ENCODE results near the gene YWHAG.
"Not testable (repeated sequence)": the region's sequence is repeated elsewhere in the genome, so short reads cannot be mapped to it uniquely, and the experiment has no call there.

Gene YWHAG

DNA sequence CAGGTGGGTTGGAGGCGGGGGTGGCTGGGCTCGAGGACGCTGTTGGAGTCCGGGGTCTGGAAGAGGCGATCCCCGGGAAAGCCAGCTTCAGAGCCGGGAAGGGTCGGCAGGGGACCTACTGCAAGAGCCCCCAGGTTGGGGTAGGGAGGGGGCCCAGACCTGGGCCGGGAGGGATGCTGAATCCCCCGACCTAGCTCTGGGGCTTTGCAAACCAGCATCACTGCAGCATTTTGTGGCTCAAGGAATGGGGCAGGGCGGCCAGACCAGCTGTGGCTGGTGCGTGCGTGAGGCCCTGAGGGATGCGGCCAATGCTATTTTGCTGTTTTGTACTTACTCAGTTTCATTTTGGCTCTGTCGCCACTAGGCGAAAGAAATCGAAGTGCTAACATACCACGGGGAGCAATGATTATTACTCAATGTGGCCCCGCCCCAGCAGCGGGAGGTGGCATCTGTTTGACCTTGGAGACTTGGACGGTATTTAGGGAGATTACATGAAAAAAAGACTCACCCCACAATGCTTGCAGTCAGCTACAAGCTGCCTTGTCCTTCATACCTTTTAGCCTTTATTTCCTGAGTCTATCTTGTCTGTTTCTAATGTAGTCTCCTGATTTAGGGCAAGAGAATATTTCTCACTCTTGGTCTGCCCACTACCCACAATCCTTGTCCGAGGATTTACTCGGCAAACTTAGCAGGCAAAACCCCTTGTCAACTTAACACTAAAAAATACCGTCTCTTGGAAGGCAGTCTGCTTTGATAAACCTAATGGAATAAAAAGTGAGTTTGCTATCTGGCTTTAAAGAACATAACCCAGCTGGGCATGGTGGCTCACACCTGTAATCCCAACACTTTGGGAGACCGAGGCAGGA is 40.1 kb downstream of the YWHAG start:
- peak; percentile 42 for DNase-seq (ENCODE audit: low read depth)

DNA sequence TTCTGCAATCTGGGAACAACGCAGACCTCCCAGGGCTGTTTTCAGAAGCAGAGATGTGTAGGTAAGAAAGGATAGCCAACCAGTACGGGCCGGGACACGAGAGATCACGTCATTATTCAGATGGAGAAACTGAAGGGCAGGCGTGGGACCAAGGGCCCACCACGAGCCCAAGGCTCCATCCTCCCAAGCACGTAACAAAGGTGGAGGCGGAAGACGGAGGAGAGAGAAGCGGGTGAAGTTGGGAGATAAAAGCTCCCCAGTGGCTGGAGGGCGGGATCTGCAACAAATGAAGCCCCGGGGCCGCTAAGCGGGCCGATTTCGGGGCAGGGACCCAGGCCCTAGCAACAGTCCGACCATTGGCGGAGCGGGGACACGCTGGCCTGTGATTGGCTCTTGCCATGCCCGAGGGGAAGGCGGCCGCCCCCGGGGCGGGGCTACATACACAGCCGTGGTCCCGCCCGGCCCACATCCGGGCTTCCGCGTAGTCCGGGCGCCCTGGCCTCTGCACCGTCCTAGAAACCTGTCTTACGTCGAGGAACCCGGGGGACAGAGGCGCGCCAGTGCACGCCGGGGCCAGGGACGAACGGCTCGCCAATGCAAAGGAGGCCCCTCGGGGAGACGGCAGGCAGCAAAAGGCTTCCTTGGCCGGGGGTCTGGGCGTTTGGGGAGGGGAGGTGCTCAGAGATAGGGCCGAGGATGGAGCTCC is 40.9 kb downstream of the YWHAG start:
- peak; percentile 92 for DNase-seq (ENCODE audit: low read depth)

DNA sequence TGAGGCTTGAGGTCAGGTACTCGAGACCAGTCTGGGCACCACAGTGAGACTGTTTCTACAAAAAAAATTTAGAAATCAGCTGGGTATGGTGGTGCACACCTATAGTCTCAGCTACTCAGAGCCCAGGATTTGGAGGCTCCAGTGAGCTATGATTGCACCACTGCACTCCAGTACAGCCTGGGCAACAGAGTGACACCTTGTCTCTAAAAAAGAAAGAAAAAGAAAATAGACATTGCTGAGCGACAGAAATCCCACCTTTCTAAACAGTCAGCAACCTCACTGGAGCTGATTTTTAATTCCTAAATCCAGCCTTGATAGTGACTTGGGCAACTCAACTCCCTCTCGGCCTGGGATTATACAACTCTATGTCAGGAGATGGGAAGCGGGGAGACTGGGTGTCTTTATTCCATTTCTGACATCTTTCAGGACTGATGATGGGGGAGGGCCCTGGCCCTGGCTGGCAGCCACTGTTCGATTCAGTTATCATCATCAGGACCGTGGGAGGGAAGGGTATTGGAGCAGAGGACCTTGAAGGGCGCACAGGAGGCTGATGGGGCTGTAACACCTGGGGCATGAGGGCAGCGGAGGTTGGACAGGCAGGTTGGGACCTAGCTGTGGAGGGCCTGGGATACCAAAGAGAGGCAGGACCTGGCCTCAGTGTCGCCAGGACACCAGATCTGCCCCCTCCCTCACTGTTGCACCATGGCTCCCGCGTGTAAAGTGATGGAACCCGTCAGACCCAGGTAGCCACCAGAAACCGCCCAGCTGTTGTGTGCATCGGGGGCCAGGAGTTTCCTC is 41.6 kb downstream of the YWHAG start:
- no peak for DNase-seq (ENCODE audit: low read depth)

DNA sequence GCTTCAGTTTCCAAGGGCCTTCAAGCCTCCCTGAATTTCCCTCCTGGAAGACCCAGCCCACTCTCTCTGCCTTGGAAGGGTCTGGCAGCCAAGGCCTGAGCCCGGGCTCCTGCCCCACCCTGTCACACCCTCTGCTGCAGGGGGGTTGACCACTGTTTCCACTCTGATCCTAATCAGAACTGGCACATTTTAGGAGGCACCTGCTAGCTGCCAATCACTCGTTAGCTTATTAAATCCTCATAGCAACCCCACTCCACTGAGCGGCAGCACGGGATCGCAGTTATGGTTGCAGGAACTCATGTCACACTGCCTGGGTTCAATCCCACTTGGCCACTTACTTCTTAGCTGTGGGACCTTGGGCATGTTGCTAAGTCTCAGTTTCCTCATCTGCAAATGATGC is 43.4 kb downstream of the YWHAG start:
- no peak for DNase-seq (ENCODE audit: low read depth)

DNA sequence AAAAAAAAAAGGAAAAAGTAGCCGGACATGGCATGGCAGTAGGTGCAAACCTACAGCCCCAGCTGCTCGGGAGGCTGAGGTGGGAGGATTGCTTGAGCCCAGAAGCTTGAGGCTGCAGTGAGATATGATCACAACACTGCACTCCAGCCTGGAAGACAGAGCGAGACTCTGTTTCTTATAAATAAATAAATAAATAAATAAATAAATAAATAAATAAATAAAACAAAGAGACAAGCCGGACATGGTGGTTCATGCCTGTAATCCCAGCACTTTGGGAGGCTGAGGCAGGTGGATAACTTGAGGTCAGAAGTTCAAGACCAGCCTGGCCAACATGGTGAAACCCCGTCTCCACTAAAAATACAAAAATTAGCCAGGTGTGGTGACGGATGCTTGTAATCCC is 44.1 kb downstream of the YWHAG start:
- not testable (repeated sequence) for DNase-seq (ENCODE audit: low read depth)

DNA sequence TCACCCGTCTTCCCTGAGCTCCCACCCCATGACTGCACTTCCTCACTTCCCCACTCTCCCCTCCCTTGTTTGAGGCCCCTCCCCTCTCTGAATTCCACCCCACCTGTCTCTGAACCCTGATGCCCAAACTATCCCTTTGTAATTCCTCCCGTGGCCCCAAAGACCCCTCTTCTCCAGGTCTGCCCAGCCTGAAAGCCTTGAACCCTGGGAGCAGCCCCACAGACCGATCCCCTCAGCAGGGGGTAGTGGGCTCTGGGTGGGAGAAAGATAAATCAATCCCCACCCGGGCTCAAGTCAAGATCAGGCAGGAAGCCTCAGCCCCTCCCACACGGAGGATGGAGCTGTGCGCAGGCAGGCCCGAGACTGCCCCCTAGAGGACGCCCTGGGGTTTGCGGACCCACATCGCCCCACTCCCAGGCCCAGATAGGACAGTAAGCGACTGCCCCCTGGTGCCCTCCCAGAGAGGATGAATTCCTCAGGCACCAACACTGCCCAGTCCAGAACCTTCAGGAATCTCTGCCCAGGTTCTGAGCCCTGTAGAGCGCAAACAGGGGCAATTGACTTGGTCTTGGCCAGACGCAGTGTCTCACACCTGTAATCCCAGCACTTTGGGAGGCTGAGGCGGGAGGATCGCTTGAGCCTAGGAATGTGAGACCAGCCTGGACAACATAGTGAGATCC is 44.6 kb downstream of the YWHAG start:
- peak; percentile 89 for DNase-seq (ENCODE audit: low read depth)

DNA sequence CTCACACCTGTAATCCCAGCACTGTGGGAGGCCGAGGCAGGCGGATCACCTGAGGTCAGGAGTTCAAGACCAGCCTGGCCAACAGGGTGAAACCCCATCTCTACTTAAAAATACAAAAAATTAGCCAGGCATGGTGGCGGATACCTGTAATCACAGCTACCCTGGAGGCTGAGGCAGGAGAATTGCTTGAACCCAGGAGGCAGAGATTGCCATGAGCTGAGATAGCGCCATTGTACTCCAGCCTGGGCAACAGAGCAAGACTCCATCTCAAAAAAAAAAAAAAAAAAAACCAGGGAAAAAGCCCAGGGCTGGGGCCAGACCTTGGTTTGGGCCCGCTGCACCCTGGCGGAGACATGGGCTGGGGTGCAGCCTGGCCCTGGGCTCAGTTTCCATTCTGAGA is 47.0 kb downstream of the YWHAG start:
- not testable (repeated sequence) for DNase-seq (ENCODE audit: low read depth)

DNA sequence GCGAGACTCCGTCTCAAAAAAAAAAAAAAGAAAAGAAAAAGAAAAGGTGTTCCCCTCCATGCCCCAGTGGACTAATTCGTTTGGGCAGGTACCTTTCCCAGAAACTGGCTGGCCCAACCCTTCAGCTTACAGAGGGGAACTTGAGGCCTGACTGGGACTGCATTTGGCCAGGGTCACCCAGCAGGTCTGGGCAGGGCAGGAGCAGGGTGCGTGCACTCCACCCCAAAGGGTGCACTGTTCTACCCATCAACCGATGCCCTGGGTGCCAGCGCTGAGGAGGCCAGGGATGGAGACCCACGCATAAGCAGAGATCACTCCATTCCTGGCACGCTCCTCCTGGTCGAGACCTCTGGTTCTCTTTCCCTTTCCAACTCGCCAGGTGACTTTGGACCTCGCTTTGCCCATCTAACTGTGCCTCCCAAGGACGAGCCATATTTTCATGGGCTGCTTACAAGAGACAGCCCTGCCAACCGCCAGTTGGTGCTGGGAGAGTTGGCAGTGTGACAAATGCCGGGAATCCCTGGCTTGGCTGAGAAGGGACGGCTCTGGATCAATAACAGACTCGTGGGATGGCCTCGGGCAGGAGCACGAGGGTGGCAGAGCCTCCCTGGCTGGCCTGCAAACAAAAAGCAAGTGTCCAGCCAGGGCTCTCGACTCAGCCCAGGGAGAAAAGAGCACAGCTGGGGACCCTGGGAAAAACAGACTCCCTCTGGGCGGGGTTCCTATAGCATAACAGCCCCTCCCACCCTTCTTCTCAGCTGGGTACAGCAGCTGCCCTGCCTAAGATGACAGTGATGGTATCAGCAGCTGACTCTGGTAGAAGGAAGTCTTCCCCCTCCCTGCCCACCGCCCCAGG is 48.5 kb downstream of the YWHAG start:
- DNase-seq (ENCODE audit: low read depth): no peak

DNA sequence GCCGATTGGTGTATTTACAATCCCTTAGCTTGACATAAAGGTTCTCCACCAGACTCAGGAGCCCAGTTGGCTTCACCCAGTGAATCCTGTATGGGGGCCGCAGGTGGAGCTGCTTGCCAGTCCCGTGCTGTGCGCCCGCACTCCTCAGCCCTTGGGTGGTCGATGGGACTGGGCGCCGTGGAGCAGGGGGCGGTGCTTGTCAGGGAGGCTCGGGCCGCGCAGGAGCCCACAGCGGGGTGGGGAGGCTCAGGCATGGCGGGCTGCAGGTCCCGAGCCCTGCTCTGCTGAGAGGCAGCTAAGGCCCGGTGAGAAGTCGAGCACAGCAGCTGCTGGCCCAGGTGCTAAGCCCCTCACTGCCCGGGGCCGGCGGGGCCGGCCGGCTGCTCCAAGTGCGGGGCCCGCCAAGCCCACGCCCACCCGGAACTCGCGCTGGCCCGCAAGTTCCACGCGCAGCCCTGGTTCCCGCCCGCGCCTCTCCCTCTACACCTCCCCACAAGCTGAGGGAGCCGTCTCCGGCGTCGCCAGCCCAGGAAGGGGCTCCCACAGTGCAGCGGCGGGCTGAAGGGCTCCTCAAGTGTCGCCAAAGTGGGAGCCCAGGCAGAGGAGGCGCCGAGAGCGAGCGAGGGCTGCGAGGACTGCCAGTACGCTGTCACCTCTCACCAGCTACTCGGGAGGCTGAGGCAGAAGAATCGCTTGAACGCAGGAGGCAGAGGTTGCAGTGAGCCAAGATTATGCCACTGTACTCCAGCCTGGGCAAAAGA is 49.3 kb downstream of the YWHAG start:
- not testable (repeated sequence) for DNase-seq (ENCODE audit: low read depth)

DNA sequence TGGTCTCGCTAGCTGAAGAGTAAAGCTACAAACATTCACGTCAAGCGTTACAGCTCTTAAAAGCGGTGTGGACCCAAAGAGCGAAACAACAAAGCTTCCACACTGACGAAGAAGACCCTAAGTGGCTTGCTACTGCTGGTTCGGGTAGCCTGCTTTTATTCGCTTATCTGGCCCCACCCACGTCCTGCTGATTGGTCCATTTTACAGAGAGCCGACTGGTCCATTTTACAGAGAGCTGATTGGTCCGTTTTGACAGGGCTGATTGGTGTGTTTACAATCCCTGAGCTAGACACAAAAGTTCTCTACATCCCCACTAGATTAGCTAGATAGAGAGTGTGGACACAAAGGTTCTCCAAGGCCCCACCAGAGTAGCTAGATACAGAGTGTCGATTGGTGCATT is 49.9 kb downstream of the YWHAG start:
- DNase-seq (ENCODE audit: low read depth): not testable (repeated sequence)

DNA sequence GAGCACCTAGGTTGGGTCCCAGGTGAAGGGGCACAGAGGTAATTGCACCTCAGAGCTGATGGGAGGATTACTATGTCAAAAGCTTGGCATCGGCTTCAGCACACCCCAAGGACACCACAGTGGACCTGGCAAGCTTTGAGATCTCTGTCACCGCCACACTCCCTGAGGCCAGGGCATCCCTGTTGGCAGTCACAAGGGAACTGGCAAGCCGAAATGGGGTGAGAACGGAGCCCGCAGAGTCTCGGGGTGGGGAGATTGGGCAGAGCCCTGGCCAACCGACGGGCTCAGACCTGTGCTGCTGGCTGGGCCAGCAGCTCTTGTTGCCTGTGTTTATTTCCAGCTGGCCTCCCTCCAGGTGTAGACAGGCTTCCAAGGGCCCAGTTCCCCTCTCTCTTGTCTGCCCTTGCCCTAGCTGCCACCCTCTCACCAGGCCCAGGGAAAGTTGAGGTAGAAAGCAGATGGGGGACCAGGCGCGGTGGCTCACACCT is 53.9 kb downstream of the YWHAG start:
- DNase-seq (ENCODE audit: low read depth): no peak

DNA sequence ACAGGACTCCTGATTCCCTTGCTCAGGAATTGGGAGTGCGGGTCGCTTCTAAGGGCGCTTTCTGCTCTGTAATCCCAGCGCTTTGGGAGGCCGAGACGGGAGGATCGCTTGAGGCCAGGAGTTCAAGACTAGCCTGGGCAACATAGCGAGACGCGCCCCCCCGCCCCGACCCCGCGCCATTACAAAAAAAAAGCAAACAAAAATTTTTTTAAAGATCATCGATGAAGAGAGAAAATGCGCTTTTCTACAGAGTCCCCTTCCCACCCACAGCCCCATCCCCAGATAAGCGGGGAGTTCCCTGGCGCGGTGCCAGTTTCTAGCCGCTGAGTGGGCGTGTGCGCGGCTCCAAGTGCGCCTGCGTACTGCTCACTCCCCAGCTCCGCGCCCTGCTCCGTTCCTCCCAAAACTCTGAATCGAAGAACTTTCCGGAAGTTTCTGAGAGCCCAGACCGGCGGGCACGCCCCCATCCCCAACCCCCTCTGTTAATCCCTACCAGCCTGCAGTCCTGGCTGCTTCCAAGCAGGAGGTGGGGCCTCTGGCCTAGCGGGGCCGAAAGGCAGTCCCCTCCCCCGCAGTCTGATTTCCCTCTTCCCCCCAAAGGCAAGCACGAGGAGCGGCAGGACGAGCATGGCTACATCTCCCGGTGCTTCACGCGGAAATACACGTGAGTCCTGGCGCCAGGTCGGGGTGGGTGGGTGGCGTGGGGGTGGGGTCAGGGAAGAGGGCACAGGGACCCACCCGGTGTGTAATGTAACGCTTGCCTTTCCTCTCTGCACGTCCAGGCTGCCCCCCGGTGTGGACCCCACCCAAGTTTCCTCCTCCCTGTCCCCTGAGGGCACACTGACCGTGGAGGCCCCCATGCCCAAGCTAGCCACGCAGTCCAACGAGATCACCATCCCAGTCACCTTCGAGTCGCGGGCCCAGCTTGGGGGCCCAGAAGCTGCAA is 55.3 kb downstream of the YWHAG start:
- peak; percentile 61 for DNase-seq (ENCODE audit: low read depth)

DNA sequence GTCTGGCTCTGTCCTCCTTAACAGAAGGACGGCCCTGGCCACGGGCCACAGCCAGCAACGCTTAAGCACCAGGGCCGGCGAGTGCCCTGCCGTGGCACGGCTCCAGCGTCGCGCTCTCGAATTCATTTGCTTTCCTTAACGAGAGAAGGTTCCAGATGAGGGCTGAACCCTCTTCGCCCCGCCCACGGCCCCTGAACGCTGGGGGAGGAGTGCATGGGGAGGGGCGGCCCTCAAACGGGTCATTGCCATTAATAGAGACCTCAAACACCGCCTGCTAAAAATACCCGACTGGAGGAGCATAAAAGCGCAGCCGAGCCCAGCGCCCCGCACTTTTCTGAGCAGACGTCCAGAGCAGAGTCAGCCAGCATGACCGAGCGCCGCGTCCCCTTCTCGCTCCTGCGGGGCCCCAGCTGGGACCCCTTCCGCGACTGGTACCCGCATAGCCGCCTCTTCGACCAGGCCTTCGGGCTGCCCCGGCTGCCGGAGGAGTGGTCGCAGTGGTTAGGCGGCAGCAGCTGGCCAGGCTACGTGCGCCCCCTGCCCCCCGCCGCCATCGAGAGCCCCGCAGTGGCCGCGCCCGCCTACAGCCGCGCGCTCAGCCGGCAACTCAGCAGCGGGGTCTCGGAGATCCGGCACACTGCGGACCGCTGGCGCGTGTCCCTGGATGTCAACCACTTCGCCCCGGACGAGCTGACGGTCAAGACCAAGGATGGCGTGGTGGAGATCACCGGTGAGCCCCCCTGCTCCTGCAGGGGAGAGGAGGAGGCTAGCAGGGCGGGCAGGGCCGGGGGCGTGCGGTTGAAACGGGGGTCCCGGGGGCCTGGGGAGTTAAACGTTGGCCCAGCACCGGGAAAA is 56.2 kb downstream of the YWHAG start, which contains the start of gene HSPB1:
Gene HSPB1 (plus strand): TSS at position 327 of the 855 bp plus-strand sequence. CDS start 40 bp downstream, at position 367.
- peak; percentile 49 for DNase-seq (ENCODE audit: low read depth)

DNA sequence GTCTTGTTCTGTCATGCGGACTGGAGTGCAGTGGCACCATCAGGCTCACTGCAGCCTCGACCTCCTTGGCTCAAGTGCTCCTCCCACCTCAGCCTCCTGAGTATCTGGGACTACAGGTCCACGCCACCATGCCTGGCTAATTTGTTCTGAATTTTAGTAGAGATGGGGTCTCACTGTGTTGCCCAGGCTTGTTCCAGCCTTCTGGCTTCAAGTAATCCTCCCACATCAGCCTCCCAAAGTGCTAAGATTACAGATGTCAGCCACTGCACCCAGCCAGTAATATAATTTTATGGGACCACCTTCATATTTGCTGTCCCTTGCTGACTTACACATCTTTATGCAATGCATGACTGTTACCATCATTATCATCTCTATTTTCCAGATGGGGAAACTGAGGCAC is 57.8 kb downstream of the YWHAG start:
- no peak for DNase-seq (ENCODE audit: low read depth)

DNA sequence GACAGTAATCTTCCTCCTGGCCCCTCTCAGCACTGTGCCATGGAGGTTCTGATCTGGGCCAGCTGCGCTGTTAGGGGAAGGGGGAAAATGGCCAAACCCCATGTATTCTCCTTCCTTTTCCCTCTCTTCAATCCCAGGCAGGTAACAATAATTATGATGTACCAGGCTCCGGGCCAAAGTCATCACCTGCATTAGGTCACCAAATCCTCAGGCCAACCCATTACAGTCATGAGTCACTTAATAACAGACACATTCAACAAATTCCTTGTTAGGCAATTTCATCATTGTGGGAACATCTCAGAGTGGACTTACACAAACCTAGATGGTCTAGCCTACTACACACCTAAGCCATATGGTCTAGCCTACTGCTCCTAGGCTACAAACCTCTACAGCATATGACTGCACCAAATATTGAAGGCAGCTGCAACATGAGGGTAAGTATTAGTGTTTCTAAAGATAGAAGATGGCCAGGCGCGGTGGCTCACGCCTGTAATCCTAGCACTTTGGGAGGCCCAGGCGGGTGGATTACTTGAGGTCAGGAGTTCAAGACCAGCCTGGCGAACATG is 58.5 kb downstream of the YWHAG start:
- DNase-seq (ENCODE audit: low read depth): no peak

DNA sequence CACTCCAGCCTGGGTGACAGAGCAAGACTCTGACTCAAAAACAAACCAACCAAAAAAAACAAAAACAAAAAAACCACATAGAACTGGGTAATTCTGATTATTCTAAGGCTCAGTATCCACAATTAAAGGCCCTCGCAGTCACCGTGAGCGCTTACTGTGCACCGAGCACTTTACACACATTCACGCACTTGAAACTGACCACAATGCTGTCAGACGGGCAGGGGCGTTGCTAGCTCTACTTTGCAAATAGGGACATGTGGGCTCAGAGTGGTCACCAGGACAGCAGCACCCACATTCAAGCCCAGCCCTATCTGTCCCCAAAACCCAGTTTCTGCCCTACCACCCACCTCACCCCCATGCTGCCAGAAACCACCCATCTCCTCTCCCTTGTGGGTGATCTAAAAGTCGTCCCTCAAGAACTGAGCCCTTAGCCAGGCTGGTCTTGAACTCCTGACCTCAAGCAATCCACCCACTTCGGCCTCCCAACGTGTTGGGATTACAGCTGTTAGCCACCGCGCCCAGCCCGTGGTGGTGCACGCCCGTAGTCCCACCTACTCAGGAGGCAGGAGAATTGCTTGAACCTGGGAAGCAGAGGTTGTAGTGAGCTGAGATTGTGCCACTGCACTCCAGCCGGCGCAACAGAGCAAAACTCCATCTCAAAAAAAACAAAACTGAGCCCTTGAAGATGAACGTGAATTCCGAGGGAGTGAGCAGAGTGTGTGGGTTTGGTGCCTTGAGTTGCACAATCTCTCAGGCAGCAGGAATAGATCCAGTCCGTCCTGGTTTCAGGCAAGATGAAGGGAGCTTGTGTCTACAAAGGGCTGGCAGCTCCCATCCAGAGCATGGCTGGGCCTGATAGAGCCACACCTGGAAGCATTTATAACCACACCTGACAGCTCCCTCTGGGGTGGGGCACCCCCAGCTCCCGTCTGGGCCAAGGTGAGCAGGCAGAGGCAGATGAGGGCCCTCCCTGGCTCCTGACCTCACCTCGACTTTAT is 61.7 kb downstream of the YWHAG start:
- no peak for DNase-seq (ENCODE audit: low read depth)

Data from stimulated activated CD8-positive, alpha-beta memory T cell treated with anti-CD3 and anti-CD28 coated beads, Interleukin-12 subunit alpha, Interleukin-12 subunit beta, amount 100 ng/mL, for 4 hours (primary cell).